H1 (cell line): ENCODE results near the gene PSORS1C1. TPM values are rescaled to one million over a fixed set of nuclear protein-coding genes. Genes with fewer than 3 reads are reported as not detected.

ENCODE experiments used
- ASH2L ChIP-seq: fragments of 200-600, 300-600 bp; sonication (generic); IDR thresholded peaks from one replicate; pipeline ENCODE4 v1.7.1; 2017; ENCODE audit warnings: low read length
- CHD2 ChIP-seq: IDR thresholded peaks from 2 replicates; pipeline ENCODE4 v1.6.1; 2012; ENCODE audit warnings: low read length, improper control_type of control experiment
- GTF2F1 ChIP-seq: IDR thresholded peaks from 2 replicates; pipeline ENCODE4 v1.6.1; 2012; ENCODE audit warnings: low read depth, low read length, improper control_type of control experiment, borderline replicate concordance
- MAFK ChIP-seq: IDR thresholded peaks from 2 replicates; pipeline ENCODE4 v1.6.1; 2012; ENCODE audit warnings: low read depth, mild to moderate bottlenecking, improper control_type of control experiment, low read length
- POLR2AphosphoS5 ChIP-seq: IDR thresholded peaks from 2 replicates; pipeline ENCODE4 v1.6.1; 2011; ENCODE audit warnings: low read depth, low read length
- polyA plus RNA-seq, 7 experiments: library from polyadenylated mRNA; depleted of rRNA in 3 of 7; stranded (reverse) in 5 of 7; unstranded in 2 of 7; fragments of >200 nt in 5 of 7; fragments of 200-250 nt in 2 of 7; gene quantifications; 1 replicate in 5 of 7; 2 replicates in 1 of 7; 4 replicates in 1 of 7; pipeline versions ENCODE4 v1.2.1 to v1.2.3, GENCODE V29; 2011 to 2013; ENCODE audit warnings: missing spikeins in 2 of 7, mixed read lengths in 2 of 7
- total RNA-seq: library from RNA; stranded (reverse); fragmentation: NEBNext Ultra II Directional; extraction: Animal tissue kit (Norgen Biotek cat#: 25700); gene quantifications from 2 replicates; pipeline ENCODE4 v1.2.1, GENCODE V29; 2021

The PSORS1C1 gene
- total and polyA plus RNA-seq, 2 of the 8 experiments (the other 6 are each of a cell fraction or from before 2014, with no cell fraction given), result 0.12 to 0.52 TPM

GRCh38 chr6:31144970-31145340 lies 30.4 kb downstream of the PSORS1C1 start (continued):
- TF ChIP-seq POLR2AphosphoS5 (no peak), MAFK (no peak), ASH2L (no peak), CHD2 (no peak), GTF2F1 (no peak)
